ENCODE data around the gene MYOC. TPM values are rescaled to one million over a fixed set of nuclear protein-coding genes. Genes with fewer than 3 reads are reported as not detected.
A peak's percentile ranks its signal among the peaks of the same experiment; 100 is the strongest.

Gene MYOC
- polyA plus RNA-seq, 1 experiment, result not detected

DNA sequence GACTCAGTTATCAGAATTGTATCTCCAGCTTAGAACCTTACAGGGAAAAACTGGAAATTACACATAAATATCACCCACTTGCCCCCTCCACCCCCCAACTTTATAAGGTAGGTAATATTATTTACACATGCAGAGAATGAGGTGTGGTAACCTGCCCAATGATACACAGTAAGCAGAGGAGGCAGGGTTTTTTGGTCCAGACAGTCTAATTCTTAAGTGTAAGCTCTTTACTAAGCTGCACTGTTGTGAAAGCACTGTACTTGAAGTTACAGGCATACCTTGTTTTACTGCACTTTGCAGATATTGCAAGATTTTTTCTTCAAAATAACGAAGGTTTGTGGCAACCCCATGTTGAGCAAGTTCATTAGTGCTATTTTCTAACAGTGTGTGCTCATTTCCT lies 55.3 kb downstream of the MYOC start:
- no peaks in the 10 kb centered on the region for H3K27me3 ChIP-seq (ENCODE audit: control insufficient read depth, insufficient read depth, low read length)
- CTCF ChIA-PET, result interaction anchor here (0.7 to 1.4 kb wide), 3 partner anchors 26 to 119 kb away, joined by 3 to 6 read pairs (median 4); no protein-coding TSS in a partner anchor
- H3K27ac ChIP-seq (ENCODE audit: low read depth, low read length), result no peak overlapping the region
- no peak overlapping the region for H3K4me3 ChIP-seq (ENCODE audit: low read depth, low read length)
- no peak for DNase-seq (ENCODE audit: low read depth, low spot score)
- TF ChIP-seq, protein P1, sequence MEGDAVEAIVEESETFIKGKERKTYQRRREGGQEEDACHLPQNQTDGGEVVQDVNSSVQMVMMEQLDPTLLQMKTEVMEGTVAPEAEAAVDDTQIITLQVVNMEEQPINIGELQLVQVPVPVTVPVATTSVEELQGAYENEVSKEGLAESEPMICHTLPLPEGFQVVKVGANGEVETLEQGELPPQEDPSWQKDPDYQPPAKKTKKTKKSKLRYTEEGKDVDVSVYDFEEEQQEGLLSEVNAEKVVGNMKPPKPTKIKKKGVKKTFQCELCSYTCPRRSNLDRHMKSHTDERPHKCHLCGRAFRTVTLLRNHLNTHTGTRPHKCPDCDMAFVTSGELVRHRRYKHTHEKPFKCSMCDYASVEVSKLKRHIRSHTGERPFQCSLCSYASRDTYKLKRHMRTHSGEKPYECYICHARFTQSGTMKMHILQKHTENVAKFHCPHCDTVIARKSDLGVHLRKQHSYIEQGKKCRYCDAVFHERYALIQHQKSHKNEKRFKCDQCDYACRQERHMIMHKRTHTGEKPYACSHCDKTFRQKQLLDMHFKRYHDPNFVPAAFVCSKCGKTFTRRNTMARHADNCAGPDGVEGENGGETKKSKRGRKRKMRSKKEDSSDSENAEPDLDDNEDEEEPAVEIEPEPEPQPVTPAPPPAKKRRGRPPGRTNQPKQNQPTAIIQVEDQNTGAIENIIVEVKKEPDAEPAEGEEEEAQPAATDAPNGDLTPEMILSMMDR (IDR thresholded peaks at IDR 0.05; ENCODE audit: low read depth, low read length), result no peak
- POLR2A ChIA-PET, result no interaction called here
- H3K9me3 ChIP-seq (ENCODE audit: control insufficient read depth, insufficient read depth, low read length), result no peaks in the 10 kb centered on the region

- Histone ChIP-seq H3K9me3 (ENCODE audit: control insufficient read depth, insufficient read depth, low read length) (no peaks in the 10 kb centered on the region), H3K4me3 (ENCODE audit: low read depth, low read length) (no peak overlapping the region), H3K27me3 (ENCODE audit: control insufficient read depth, insufficient read depth, low read length) (no peaks in the 10 kb centered on the region), H3K27ac (ENCODE audit: low read depth, low read length) (no peak overlapping the region)
- no peak for DNase-seq (ENCODE audit: low read depth, low spot score)
- POLR2A ChIA-PET, result interaction anchor here (0.7 kb wide), 1 partner anchor 13 kb away, joined by 5 read pairs; no protein-coding TSS in a partner anchor
- CTCF ChIA-PET, result interaction anchor here (0.7 to 1.4 kb wide), 3 partner anchors 25 to 119 kb away, joined by 3 to 6 read pairs (median 4); no protein-coding TSS in a partner anchor
- TF ChIP-seq, protein P1 (IDR thresholded peaks at IDR 0.05; ENCODE audit: low read depth, low read length), result no peak
Measured at GRCh38 chr1:171596705-171597104, 55.8 kb downstream of the MYOC start.

- POLR2A ChIA-PET, result interaction anchor here (0.7 kb wide), 1 partner anchor 13 kb away, joined by 5 read pairs; no protein-coding TSS in a partner anchor
- Histone ChIP-seq H3K4me3 (ENCODE audit: low read depth, low read length) (no peak overlapping the region), H3K27ac (ENCODE audit: low read depth, low read length) (no peak overlapping the region), H3K27me3 (ENCODE audit: control insufficient read depth, insufficient read depth, low read length) (no peaks in the 10 kb centered on the region), H3K9me3 (ENCODE audit: control insufficient read depth, insufficient read depth, low read length) (no peaks in the 10 kb centered on the region)
- CTCF ChIA-PET, result interaction anchor here (1.2 to 1.4 kb wide), 2 partner anchors 49 to 120 kb away, joined by 3 to 6 read pairs; no protein-coding TSS in a partner anchor
- DNase-seq (ENCODE audit: low read depth, low spot score), result no peak
- TF ChIP-seq, protein P1 (IDR thresholded peaks at IDR 0.05; ENCODE audit: low read depth, low read length), result no peak
Measured at GRCh38 chr1:171596119-171596518, 56.4 kb downstream of the MYOC start.

- TF ChIP-seq, protein P1 (IDR thresholded peaks at IDR 0.05; ENCODE audit: low read depth, low read length), result no peak
- no peak overlapping the region for H3K4me3 ChIP-seq (ENCODE audit: low read depth, low read length)
- H3K27me3 ChIP-seq (ENCODE audit: control insufficient read depth, insufficient read depth, low read length), result no peaks in the 10 kb centered on the region
- POLR2A ChIA-PET, result no interaction called here
- no peak overlapping the region for H3K27ac ChIP-seq (ENCODE audit: low read depth, low read length)
- no peaks in the 10 kb centered on the region for H3K9me3 ChIP-seq (ENCODE audit: control insufficient read depth, insufficient read depth, low read length)
- CTCF ChIA-PET, result interaction anchor here (1.0 to 1.3 kb wide), 2 partner anchors 49 to 121 kb away, joined by 3 read pairs; no protein-coding TSS in a partner anchor
- no peak for DNase-seq (ENCODE audit: low read depth, low spot score)
Measured at GRCh38 chr1:171595324-171595723, 57.2 kb downstream of the MYOC start.

DNA sequence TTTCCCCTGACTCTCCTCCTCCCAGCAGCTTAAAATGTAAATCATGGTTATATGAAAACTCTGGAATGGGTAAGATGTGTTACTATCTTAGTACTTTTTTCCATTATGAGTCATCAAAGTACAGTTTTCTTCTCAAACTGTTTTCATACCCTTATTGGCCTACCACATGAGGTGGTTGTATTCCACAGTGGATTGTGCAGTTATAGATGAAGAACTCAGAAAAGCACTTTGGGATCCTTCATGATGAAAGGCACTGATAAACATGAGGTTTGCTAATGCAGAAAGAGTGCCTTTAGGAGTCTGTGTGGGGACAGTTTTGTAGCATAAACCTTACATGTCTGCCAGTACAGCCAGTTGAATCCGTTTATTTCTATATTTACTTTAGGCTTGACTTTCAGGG lies 62.5 kb downstream of the MYOC start:
- CTCF ChIA-PET, result no interaction called here
- H3K27ac ChIP-seq (ENCODE audit: low read depth, low read length), result peak overlapping the region; percentile 71

More for the DNA sequence above, 62.5 kb downstream of the MYOC start:
- no peaks in the 10 kb centered on the region for H3K27me3 ChIP-seq (ENCODE audit: control insufficient read depth, insufficient read depth, low read length)
- peak; percentile 24 for DNase-seq (ENCODE audit: low read depth, low spot score)
- H3K4me3 ChIP-seq (ENCODE audit: low read depth, low read length), result no peak overlapping the region
- TF ChIP-seq, protein P1 (IDR thresholded peaks at IDR 0.05; ENCODE audit: low read depth, low read length), result no peak
- no peaks in the 10 kb centered on the region for H3K9me3 ChIP-seq (ENCODE audit: control insufficient read depth, insufficient read depth, low read length)
- POLR2A ChIA-PET, result no interaction called here

All from AG04450 (cell line).